T-helper 17 cell (primary cell): Measurements from ENCODE around the gene LARP6. TPM values are rescaled to one million over a fixed set of nuclear protein-coding genes. Genes with fewer than 3 reads are reported as not detected.
A peak's percentile ranks its signal among the peaks of the same experiment; 100 is the strongest.
"Not testable (repeated sequence)": the region's sequence is repeated elsewhere in the genome, so short reads cannot be mapped to it uniquely, and the experiment has no call there.

Experiments used
- ATAC-seq: fragments of 150-1000 bp; cut with Tn5 transposase; 2 replicates; pipeline ENCODE4 v1.10.0; 2021; ENCODE audit warnings: mild to moderate bottlenecking, moderate library complexity
- DNase-seq, 3 donors: peaks; one replicate each; pipeline versions ENCODE4 v3.0.0 to v3.0.0-alpha.2; 2020 to 2021
- H3K9me3 ChIP-seq: one replicate; pipeline ENCODE4 v1.7.0; 2013; ENCODE audit warnings: low read length, mild to moderate bottlenecking; ENCODE audit not compliant: control insufficient read depth, poor library complexity, severe bottlenecking
- H3K27ac Mint-ChIP-seq: one replicate; pipeline ENCODE4 v1.8.0; 2022; ENCODE audit warnings: mild to moderate bottlenecking, moderate library complexity, mixed read lengths
- H3K27me3 Mint-ChIP-seq: one replicate; pipeline ENCODE4 v1.8.0; 2022; ENCODE audit warnings: mixed read lengths
- H3K36me3 Mint-ChIP-seq: one replicate; pipeline ENCODE4 v1.8.0; 2022; ENCODE audit warnings: low read depth, mixed read lengths
- H3K4me1 Mint-ChIP-seq: one replicate; pipeline ENCODE4 v1.8.0; 2022; ENCODE audit warnings: mild to moderate bottlenecking, mixed read lengths
- H3K4me3 Mint-ChIP-seq: one replicate; pipeline ENCODE4 v1.8.0; 2022; ENCODE audit warnings: mild to moderate bottlenecking, moderate library complexity, mixed read lengths
- total RNA-seq, 4 donors: library from RNA in 2 of 4; stranded (reverse) in 2 of 4; gene quantifications; one replicate each; pipeline ENCODE4 v1.2.3 and lab custom pipeline; 2022 to 2026

The LARP6 gene
- total RNA-seq, 2 donors from 2014 or later: 0.35 TPM; not detected in 1

DNA sequence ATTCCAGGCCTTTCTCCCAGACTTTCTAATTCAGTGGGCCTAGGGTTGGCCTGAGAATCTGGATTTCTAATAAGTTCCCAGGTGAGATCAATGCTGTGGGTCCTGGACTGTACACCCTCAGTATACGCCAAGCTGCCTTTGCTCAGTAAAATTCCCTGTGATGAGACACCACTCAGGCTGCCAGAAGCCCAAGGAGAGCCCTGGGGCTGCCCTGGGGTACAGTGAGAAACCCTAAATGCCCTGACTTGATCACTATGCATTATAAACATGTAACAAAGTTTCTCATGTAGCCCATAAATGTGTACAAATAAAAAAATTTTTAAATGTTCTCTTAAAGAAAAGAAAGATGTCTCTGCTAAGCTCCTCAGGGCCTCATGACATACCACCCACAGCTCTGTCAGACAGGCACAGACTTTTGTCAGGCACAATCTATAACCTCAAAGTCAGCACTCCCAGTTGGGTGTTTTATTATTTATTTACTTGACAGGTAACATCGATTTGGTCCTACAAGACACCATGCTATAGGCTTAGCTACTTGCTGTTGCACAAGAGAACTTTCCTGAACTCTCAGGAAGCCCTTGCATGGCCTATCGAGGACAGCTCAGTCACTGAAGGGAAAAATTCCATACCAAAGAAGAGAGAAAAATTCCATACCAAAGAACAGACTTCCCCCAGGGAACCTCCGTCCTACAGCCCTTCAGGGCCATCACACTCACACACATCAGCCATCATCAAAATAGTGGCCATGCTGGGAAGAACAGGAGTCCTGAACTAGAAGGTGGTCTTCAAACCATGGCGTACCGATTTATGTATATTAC, 22.7 kb downstream of the LARP6 start:
- no peak for DNase-seq
- Mint-ChIP-seq H3K27ac (no peak overlapping the region), H3K27me3 (peaks cover 51% of the 10 kb centered on the region), H3K4me3 (no peak overlapping the region), H3K4me1 (peaks cover 3% of the 10 kb centered on the region), H3K36me3 (no peaks in the 10 kb centered on the region)
- no peaks in the 10 kb centered on the region for H3K9me3 ChIP-seq
- ATAC-seq: no peak

DNA sequence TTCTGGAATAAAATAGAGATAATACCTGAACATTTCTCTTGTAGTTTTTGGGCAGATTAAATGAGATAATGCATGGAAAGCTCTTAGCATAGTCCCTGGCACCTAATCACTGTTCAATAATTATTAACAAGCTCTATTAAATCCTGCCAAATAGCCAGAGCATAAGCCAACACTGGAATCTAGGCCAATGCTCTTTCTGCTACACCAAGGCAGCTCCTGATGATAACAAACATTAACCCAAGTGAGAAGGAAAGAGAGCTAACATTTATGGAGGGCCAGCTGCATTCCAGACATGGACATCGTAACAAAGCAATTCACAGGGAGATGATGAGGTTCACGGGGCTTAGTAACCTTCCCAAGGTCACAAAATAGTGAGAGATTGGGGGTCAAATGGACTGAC, 23.3 kb downstream of the LARP6 start:
- Mint-ChIP-seq H3K4me1 (peaks cover 3% of the 10 kb centered on the region), H3K4me3 (no peak overlapping the region), H3K36me3 (no peaks in the 10 kb centered on the region), H3K27me3 (peaks cover 52% of the 10 kb centered on the region), H3K27ac (no peak overlapping the region)
- no peak for ATAC-seq
- no peak for DNase-seq
- no peaks in the 10 kb centered on the region for H3K9me3 ChIP-seq

DNA sequence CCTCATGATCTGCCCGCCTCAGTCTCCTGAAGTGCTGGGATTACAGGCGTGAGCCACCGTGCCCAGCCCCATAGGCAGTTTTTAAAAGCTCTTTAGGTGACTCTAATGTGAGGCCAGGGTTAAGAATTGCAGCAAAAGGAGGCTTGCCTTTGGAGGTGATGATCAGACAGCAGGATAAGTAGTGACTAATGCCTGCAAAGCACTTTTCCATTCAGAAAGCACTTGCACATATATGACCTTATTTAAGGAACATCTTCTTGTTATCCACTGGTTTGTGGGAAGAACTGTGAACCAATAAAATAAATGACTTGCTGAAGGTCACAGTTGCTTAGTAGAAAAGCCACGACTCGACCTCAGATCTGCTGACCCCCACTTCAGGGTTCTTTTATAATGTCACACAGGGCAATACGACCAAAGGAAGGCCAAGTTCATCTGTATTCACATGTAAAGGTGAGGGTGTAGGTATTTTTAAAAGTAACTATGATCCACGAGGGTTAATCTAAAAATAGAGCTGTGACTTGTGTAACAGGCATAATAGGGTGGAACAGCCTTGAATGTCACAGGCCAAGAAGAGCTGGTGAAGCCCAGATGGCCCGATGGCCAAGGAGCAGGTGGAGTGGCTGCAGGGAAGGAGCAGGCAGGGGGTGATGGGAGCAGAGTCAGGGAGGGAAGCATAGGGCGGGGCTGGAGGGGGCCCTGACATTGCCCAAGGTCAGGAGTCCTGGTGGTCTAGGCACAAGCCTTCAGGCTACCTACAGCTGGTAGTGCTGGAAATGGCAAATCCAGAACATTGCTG, 24.4 kb downstream of the LARP6 start:
- no peak overlapping the region for H3K27ac Mint-ChIP-seq
- peaks cover 3% of the 10 kb centered on the region for H3K4me1 Mint-ChIP-seq
- no peak for ATAC-seq
- no peaks in the 10 kb centered on the region for H3K9me3 ChIP-seq
- H3K36me3 Mint-ChIP-seq: no peaks in the 10 kb centered on the region
- no peak for DNase-seq
- no peak overlapping the region for H3K4me3 Mint-ChIP-seq
- peaks cover 53% of the 10 kb centered on the region for H3K27me3 Mint-ChIP-seq

DNA sequence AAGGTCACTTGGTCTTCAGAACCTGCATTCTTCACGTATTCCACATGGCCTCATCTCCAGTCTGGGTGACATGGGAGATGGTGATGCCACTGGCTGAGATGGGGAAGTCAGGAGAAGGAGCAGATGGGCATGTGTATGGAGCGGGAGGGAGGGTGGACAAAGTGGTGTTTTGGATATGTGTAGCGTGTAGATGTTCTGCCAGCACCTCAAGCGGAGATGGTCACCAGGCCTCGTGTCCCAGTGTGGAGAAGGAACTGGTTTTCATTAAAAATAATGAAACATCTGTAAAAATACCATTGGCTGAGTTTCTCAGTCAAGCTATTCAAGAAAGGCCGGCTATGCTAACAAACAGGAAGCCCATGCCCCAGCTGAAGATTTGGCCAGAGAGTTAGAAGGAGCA, 26.2 kb downstream of the LARP6 start:
- no peak overlapping the region for H3K27ac Mint-ChIP-seq
- peaks cover 62% of the 10 kb centered on the region for H3K27me3 Mint-ChIP-seq
- H3K4me3 Mint-ChIP-seq: no peak overlapping the region
- DNase-seq (no peak), ATAC-seq (no peak)
- H3K36me3 Mint-ChIP-seq: no peaks in the 10 kb centered on the region
- H3K9me3 ChIP-seq: no peaks in the 10 kb centered on the region
- peaks cover 3% of the 10 kb centered on the region for H3K4me1 Mint-ChIP-seq

DNA sequence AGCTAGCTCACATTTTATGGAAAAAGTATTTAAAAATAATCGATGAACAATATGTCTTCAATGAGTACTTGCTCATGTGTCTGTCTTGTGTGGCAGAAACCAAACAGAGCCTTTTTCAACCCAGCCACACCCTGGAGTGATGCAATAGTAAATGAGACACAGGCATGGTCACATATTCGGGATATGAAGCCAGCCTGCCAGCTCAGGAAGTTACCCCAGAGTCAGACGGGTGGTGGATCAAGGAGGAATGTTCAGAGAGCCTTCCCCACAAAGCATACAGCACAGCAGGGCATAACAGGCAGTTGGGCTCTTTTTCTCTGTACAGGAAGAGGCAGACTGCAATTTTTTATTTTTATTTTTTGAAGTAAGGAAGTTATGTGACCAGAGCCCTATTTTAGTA, 27.3 kb downstream of the LARP6 start:
- H3K9me3 ChIP-seq: no peaks in the 10 kb centered on the region
- peaks cover 3% of the 10 kb centered on the region for H3K4me1 Mint-ChIP-seq
- H3K27ac Mint-ChIP-seq: no peak overlapping the region
- DNase-seq (no peak), ATAC-seq (no peak)
- no peak overlapping the region for H3K4me3 Mint-ChIP-seq
- H3K27me3 Mint-ChIP-seq: peaks cover 56% of the 10 kb centered on the region
- H3K36me3 Mint-ChIP-seq: no peaks in the 10 kb centered on the region

DNA sequence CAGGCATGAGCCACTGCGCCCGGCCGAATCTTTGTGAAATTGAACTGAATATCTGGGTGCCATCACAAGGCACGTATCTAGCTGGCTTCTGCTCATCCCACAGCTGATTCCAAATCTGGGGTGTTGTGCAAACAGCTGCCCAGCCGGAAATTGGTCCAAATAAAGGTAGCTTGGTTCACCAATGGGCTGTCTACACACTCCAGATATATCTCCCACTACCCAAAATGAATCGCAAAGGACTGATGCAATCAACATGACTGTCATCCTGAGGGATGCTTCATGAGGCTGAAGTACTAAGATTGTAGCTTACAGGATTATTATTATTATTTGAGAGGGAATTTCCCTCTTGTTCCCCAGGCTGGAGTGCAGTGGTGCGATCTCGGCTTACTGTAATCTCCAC, 28.1 kb downstream of the LARP6 start:
- Mint-ChIP-seq H3K27ac (no peak overlapping the region), H3K27me3 (peaks cover 56% of the 10 kb centered on the region), H3K4me3 (no peak overlapping the region), H3K4me1 (peaks cover 3% of the 10 kb centered on the region), H3K36me3 (no peaks in the 10 kb centered on the region)
- H3K9me3 ChIP-seq: no peaks in the 10 kb centered on the region
- DNase-seq: no peak
- no peak for ATAC-seq

DNA sequence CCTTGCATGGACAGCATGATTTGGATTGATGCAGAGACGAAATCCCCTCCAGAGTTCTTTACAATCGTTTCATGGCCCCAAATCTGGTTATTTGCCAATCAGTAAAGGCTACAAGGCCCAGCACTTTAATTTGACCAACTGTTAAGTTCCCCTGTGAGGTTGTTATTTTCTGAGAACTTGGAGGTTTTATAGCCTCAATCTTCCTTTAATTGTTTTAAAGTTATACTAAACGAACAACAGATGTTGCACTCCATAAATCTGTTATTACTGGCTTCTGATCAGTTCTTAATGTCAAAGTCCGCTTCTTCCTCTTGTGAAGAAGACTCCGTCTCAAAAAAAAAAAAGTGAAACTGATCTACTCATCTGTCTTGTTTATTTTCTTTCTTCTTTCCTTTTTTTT, 30.8 kb downstream of the LARP6 start:
- H3K9me3 ChIP-seq: no peaks in the 10 kb centered on the region
- Mint-ChIP-seq H3K4me3 (no peak overlapping the region), H3K4me1 (peaks cover 3% of the 10 kb centered on the region), H3K27me3 (peaks cover 43% of the 10 kb centered on the region), H3K27ac (no peak overlapping the region), H3K36me3 (no peaks in the 10 kb centered on the region)
- DNase-seq (no peak), ATAC-seq (no peak)

DNA sequence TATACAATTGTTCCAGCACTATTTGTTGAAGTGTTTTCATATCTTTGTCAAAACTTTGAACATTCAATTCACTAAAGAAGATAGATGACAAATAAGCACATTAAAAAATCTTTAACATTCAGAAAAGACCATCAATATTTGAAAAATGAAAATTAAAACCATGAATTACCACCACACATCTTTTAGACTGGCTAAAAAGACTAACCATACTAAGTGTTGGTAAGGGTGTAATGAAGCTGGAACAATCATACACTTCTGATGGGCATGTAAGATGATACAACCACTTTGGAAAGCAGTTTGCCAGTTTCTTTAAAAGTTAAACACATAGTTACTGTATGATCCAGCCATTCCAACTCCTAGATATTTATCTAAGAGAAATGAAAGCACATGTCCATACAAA, 33.7 kb downstream of the LARP6 start:
- no peaks in the 10 kb centered on the region for H3K9me3 ChIP-seq
- DNase-seq (no peak), ATAC-seq (no peak)
- peaks cover 23% of the 10 kb centered on the region for H3K27me3 Mint-ChIP-seq
- H3K36me3 Mint-ChIP-seq: no peaks in the 10 kb centered on the region
- H3K4me3 Mint-ChIP-seq: no peak overlapping the region
- H3K27ac Mint-ChIP-seq: no peak overlapping the region
- H3K4me1 Mint-ChIP-seq: no peaks in the 10 kb centered on the region

DNA sequence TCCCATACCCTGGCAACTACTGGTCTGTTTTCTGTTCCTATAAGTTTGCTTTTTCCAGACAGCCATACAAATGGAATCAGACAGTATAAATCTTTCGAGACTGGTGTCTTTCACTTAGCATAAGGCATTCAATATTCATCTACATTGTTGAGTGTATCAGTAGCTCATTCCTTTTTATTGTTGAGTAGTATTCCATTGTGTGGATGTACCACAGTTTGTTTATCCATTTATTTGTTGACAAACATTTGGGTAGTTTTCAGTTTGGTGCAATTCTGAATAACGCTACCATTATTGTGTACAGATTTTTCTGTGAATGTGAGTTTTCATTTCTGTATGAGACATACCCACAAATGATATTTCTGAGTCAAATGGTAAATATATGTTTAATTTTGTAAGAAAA, 35.4 kb downstream of the LARP6 start:
- peaks cover 26% of the 10 kb centered on the region for H3K27me3 Mint-ChIP-seq
- DNase-seq (no peak), ATAC-seq (no peak)
- no peaks in the 10 kb centered on the region for H3K9me3 ChIP-seq
- H3K36me3 Mint-ChIP-seq: no peaks in the 10 kb centered on the region
- no peak overlapping the region for H3K4me3 Mint-ChIP-seq
- H3K4me1 Mint-ChIP-seq: no peaks in the 10 kb centered on the region
- H3K27ac Mint-ChIP-seq: no peak overlapping the region

DNA sequence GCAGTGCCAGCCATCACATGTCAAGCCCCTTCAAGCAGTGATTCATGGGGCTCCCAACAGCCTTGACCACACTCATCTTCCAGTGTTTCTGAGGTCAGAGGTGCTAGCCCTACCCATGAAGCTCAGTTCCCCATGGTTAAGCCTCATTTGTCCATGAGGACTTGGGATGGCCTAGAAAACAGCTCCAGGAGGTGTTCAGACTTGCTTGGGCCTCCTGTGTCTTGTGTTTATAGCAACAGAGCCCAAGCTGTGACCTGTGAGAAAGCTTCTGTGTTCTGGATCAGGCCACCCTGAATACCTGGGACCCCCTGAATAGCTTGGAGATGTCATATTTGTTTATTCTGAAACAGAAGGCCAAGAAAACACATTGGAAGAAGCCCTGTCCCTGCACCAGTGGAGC, 36.7 kb downstream of the LARP6 start:
- no peaks in the 10 kb centered on the region for H3K4me1 Mint-ChIP-seq
- H3K9me3 ChIP-seq: no peaks in the 10 kb centered on the region
- ATAC-seq: no peak
- no peak for DNase-seq
- no peaks in the 10 kb centered on the region for H3K36me3 Mint-ChIP-seq
- no peak overlapping the region for H3K27ac Mint-ChIP-seq
- H3K27me3 Mint-ChIP-seq: peaks cover 20% of the 10 kb centered on the region
- H3K4me3 Mint-ChIP-seq: no peak overlapping the region

DNA sequence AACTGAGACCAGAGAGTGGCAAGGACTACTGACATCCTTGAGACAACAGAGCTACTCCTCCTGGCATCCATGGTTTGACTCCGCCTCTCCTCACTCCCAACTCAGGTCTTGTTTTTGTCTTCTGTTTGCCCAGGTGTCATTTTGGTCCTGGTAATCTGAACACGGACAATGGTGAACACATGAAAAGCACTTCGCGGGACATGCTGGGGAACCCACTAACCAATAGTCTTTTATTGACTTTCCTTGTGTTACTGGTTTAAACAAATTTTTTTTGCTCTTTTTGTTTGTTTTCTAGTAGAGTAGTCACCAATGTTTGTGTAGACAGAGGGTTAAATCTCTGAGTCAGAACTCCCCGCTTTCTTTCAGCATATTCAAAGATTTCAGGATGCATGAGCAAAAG, 38.4 kb downstream of the LARP6 start:
- H3K27ac Mint-ChIP-seq: no peak overlapping the region

DNA sequence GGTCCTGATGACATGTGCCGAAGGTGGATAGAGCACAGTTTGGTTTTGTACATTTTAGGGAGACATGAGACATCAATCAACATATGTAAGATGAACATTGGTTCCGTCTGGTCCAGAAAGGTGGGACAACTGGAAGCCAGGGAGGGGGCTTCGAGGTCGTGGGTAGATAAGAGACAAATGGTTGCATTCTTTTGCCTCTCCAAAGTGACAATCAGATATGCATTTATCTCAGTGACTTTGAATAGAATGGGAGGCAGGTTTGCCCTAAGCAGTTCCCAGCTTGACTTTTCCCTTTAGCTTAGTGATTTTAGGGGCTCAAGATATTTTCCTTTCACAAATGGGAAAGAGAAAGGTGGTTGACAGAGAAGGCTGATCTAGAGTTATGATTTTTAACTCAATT, 38.9 kb downstream of the LARP6 start:
- peak overlapping the region; percentile 51 for H3K27ac Mint-ChIP-seq
- H3K4me3 Mint-ChIP-seq, H3K36me3 Mint-ChIP-seq: not testable (repeated sequence)

More for the DNA sequence above, 38.4 kb downstream of the LARP6 start:
- Mint-ChIP-seq H3K4me1 (no peaks in the 10 kb centered on the region), H3K27me3 (peaks cover 23% of the 10 kb centered on the region), H3K4me3 (no peak overlapping the region), H3K36me3 (no peaks in the 10 kb centered on the region)
- no peak for ATAC-seq
- H3K9me3 ChIP-seq: no peaks in the 10 kb centered on the region
- DNase-seq: no peak

DNA sequence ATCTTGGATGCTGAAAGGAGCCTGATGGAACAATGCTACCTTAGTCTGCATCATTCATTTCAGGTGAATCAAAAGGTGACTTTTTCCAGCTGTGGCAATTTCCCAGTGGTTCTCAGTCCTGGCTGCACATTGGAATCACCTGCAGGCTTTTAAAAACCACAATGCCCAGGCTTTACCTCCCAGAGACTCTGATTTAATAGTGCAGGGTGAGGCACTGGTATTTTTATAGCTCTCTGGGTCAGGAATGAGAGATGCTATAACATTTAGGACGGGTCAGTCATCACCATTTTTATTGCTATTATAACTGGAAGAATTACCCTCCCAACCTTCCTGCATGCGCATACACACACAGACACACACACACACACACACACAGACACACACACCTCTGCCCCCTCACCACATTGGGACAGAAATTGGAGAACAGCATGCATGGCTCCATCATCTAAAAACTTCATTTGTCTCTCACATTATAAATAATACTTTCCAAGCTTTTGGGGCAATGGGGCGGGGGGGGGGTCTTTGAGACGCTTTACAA, 41.1 kb downstream of the LARP6 start:
- no peaks in the 10 kb centered on the region for H3K9me3 ChIP-seq
- ATAC-seq: no peak
- Mint-ChIP-seq H3K4me1 (no peaks in the 10 kb centered on the region), H3K36me3 (peaks cover 3% of the 10 kb centered on the region), H3K27ac (no peak overlapping the region), H3K4me3 (no peak overlapping the region), H3K27me3 (peaks cover 35% of the 10 kb centered on the region)
- DNase-seq: no peak

More for the DNA sequence above, 38.9 kb downstream of the LARP6 start:
- not testable (repeated sequence) for ATAC-seq, H3K4me1 Mint-ChIP-seq, DNase-seq, H3K9me3 ChIP-seq
- peaks cover 29% of the 10 kb centered on the region for H3K27me3 Mint-ChIP-seq
